HG03175 (cell line): ENCODE data around the gene TECPR2.
"Not testable (repeated sequence)": the region's sequence is repeated elsewhere in the genome, so short reads cannot be mapped to it uniquely, and the experiment has no call there.

Source experiments
- ATAC-seq: cut with Tn5 transposase; IDR thresholded peaks from one replicate; pipeline ENCODE4 v1.9.1; 2021; ENCODE audit warnings: mild to moderate bottlenecking, moderate library complexity; ENCODE audit not compliant: unreplicated experiment

Gene TECPR2

GRCh38 chr14:102362545-102363181, at the start of gene TECPR2, which contains the start of gene CINP:
TSS of gene TECPR2 (plus strand) at chr14:102362941. CDS start at chr14:102376722, 13,781 bp downstream.
TSS of gene CINP (minus strand) at chr14:102362890. CDS start at chr14:102362851, 39 bp downstream.
- ATAC-seq, result peak; percentile 85

- peak; percentile 65 for ATAC-seq
These were observed 48.3 kb upstream of the TECPR2 start for GRCh38 chr14:102314242-102315011.

- no peak for ATAC-seq
These were observed 47.6 kb upstream of the TECPR2 start for GRCh38 chr14:102315121-102315520.

- no peak for ATAC-seq
These were observed 46.4 kb upstream of the TECPR2 start for GRCh38 chr14:102316338-102316742.

GRCh38 chr14:102316743-102317563, 45.8 kb upstream of the TECPR2 start:
- peak; percentile 64 for ATAC-seq

- no peak for ATAC-seq
These were observed 45.0 kb upstream of the TECPR2 start for GRCh38 chr14:102317564-102318248.

GRCh38 chr14:102318781-102319276, 43.9 kb upstream of the TECPR2 start:
- no peak for ATAC-seq

GRCh38 chr14:102319351-102320032, 43.2 kb upstream of the TECPR2 start, which contains the start of gene ZNF839:
TSS of gene ZNF839 (plus strand) at chr14:102319746. CDS start at chr14:102319766, 20 bp downstream.
- peak; percentile 53 for ATAC-seq

- peak; percentile 27 for ATAC-seq
These were observed 42.6 kb upstream of the TECPR2 start for GRCh38 chr14:102320033-102320660.

- ATAC-seq, result no peak
These were observed 41.9 kb upstream of the TECPR2 start for GRCh38 chr14:102320671-102321455.

- ATAC-seq, result no peak
These were observed 41.0 kb upstream of the TECPR2 start for GRCh38 chr14:102321456-102322422.

- ATAC-seq, result no peak
These were observed 39.6 kb upstream of the TECPR2 start for GRCh38 chr14:102323102-102323501.

GRCh38 chr14:102325791-102326345, 36.9 kb upstream of the TECPR2 start:
- no peak for ATAC-seq

- ATAC-seq, result no peak
These were observed 36.2 kb upstream of the TECPR2 start for GRCh38 chr14:102326583-102326982.

GRCh38 chr14:102329381-102329780, 33.4 kb upstream of the TECPR2 start:
- ATAC-seq, result not testable (repeated sequence)

GRCh38 chr14:102330806-102331205, 31.9 kb upstream of the TECPR2 start:
- ATAC-seq, result no peak

GRCh38 chr14:102333390-102333789, 29.4 kb upstream of the TECPR2 start:
- ATAC-seq, result no peak
